ENCODE data around the gene NT5C3B.

- no peak for TF ChIP-seq ZNF580 (tag by site-specific recombination; IDR thresholded peaks at IDR 0.05)
- no peak for TF ChIP-seq ZNF362 (tag by site-specific recombination; IDR thresholded peaks at IDR 0.05)
- TF ChIP-seq ZNF449 (tag by site-specific recombination; IDR thresholded peaks at IDR 0.05) = no peak
- no peak for TF ChIP-seq ZNF202 (tag by site-specific recombination; IDR thresholded peaks at IDR 0.05; ENCODE audit: borderline replicate concordance)
- TF ChIP-seq CTCF (tag by site-specific recombination; IDR thresholded peaks at IDR 0.05) = no peak
- TF ChIP-seq ZNF274 (IDR thresholded peaks at IDR 0.05; ENCODE audit: low read length) = no peak
- TF ChIP-seq ZNF274 (tag by site-specific recombination; IDR thresholded peaks at IDR 0.05; ENCODE audit: borderline replicate concordance) = no peak
- TF ChIP-seq ZNF501 (tag by site-specific recombination; IDR thresholded peaks at IDR 0.05) = no peak
- TF ChIP-seq REST (tag by site-specific recombination; IDR thresholded peaks at IDR 0.05) = no peak
These were observed 35.8 kb upstream of the NT5C3B start for GRCh38 chr17:41871789-41872188.
